ENCODE measurements around the gene TMED9.

DNA sequence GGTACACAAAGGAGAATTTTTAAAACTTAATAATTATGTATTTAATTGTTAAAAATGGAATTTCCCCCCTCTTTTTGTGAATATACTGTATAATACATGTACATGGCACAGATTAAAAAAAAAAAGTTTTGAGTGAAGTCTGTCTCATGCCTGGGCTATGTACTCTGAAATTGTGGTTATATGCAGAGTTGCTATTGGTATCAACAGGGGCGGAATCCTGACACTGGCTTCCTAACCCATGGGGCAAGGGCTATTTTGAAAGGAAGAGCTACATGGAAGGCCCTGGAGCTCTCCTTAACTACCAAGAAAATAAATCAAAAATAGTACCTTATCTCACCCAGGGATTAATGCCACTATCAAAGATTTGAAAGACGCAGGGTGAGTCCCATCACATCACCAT is 36.8 kb upstream of the TMED9 start:
- TF ChIP-seq, protein P1, sequence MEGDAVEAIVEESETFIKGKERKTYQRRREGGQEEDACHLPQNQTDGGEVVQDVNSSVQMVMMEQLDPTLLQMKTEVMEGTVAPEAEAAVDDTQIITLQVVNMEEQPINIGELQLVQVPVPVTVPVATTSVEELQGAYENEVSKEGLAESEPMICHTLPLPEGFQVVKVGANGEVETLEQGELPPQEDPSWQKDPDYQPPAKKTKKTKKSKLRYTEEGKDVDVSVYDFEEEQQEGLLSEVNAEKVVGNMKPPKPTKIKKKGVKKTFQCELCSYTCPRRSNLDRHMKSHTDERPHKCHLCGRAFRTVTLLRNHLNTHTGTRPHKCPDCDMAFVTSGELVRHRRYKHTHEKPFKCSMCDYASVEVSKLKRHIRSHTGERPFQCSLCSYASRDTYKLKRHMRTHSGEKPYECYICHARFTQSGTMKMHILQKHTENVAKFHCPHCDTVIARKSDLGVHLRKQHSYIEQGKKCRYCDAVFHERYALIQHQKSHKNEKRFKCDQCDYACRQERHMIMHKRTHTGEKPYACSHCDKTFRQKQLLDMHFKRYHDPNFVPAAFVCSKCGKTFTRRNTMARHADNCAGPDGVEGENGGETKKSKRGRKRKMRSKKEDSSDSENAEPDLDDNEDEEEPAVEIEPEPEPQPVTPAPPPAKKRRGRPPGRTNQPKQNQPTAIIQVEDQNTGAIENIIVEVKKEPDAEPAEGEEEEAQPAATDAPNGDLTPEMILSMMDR (IDR thresholded peaks at IDR 0.05): no peak
- no peak for TF ChIP-seq POLR2A (IDR thresholded peaks at IDR 0.05)

All from heart left ventricle (tissue), 13 donors.